ENCODE results near the gene CFAP57.

The CFAP57 gene

GRCh38 chr1:43277116-43277876, 105.2 kb downstream of the CFAP57 start:
- DNase-seq (ENCODE audit: low spot score): no peak

- DNase-seq (ENCODE audit: low spot score): no peak
These were observed 107.0 kb downstream of the CFAP57 start for GRCh38 chr1:43279161-43279560.

GRCh38 chr1:43279666-43280065, 107.5 kb downstream of the CFAP57 start:
- DNase-seq (ENCODE audit: low spot score): no peak

DNA sequence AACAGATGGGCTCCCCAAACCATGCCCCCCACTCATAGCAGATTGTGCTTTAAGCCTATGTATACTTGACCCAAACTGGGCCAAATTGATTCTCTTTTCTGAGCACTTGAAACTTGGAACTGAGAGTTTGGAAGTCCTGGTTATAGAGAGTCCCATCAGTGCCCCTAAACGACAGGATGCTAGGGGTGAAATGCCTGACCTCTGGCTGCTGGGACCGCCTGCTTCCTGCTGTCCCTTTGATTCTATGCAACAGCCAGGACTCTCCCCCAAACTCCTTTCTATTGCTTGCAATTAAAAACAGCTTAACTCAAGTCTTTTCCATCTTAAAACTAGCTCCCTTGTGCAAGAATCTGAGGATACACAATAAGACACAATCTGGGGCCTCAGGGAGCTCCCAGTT, 108.6 kb downstream of the CFAP57 start:
- DNase-seq (ENCODE audit: low spot score): no peak

DNA sequence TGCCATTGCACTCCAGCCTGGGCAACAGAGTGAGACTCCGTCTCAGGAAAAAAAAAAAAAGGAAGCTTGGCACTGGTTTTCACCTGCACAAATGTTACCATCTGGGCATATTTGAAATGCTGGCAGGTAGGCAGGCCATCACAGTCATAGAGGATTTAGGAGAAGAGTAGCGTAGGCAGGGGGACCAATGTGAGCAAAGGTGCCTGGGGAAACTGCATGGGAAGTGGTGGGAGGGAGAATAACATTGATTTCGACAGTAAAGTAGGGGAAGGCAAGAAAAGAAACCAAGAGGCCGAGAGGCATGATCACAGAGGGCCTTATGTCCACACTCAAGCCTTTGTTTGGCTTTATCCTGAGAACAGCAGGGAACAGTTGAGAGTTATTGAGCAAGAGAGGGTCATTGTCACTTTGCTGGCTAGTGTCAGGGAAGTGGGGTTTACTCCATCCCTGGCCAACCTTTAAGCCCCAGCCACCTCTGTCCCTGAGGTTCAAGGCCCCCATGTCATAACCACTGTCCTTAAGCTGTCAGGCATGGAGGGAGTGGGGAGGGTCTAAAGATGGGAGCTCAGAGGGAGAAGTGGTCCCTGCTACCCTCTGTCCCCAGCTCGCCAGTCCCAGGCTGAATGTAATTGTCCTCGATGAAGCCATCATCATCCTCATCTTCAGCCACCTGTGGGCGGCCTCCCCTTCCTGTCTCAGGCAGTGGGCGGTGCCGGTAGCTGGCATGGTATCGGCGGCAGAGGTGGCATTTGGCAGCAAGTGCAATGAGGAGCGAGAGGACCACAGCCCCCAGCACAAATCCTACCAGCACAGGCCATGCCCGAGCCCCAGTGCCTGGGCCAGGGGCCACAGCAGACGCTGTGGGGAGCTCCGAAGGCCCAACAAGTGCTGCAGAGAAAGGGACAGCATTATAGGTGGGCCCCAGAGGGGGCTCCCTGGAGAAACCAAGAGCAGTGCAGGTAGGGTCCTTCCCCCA, 110.4 kb downstream of the CFAP57 start:
- DNase-seq (ENCODE audit: low spot score): peak; percentile 76

DNA sequence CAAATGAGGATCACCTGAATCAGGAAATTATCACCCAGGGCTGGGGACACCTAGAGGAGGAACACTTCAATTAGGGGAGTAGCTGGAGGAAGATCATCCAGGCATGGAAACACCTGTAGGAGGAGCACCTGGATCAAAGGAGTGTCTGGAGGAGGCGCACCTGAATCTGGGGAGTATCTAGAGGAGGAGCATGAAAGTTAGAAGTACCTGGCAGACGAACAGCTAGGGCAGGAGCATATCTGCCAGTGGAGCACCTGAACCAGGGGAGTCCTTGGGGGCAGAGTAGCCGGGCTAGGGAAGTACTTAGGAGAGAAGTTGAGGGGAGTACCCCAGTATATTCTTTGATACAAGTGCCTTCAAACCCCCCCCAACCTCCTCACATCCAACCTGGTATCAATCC, 111.9 kb downstream of the CFAP57 start:
- DNase-seq (ENCODE audit: low spot score): no peak

- no peak for DNase-seq (ENCODE audit: low spot score)
These were observed 112.5 kb downstream of the CFAP57 start for GRCh38 chr1:43284546-43285110.

DNA sequence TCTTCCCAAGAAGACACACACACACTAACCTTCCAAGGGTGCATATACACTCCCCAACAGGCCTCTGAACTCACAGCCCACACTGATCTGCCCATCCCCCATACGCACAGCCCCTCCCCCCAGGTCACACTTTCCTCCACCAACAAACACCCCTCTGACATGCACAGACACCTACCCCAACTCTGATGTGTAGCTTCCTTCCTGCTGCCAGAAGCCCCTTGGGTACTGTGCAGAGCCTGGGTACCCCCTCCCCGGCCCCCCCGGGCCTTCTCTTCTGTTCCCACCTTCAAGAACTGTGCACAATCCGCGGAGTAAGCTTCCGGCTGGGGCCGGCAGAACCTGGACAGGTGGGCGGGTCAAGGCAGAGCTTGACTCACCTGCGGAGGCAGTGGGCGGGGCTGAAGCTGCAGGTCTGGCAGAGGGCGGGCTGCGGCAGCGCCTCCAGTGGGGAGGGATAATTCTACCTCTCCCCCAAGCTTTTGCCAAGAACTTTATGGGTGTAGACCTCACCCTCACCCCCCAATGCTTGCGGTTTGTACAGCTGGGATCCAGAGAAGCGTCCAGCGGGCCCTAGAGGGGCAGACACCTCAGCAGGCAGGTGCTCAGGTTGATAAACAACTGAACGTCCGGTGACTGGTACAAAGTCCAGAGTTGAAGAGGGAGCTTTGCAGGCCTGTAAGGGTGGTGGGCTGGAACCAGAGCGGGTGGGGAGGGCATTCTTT, 113.3 kb downstream of the CFAP57 start, which contains the start of gene C1orf210:
Gene C1orf210 (minus strand): TSS at position 313 of the 722 bp plus-strand sequence. CDS start 2,311 bp downstream, outside the sequence.
- DNase-seq (ENCODE audit: low spot score): no peak

GRCh38 chr1:43286115-43286514, 114.0 kb downstream of the CFAP57 start:
- no peak for DNase-seq (ENCODE audit: low spot score)

GRCh38 chr1:43286533-43286932, 114.4 kb downstream of the CFAP57 start:
- no peak for DNase-seq (ENCODE audit: low spot score)

GRCh38 chr1:43288058-43288784, 116.1 kb downstream of the CFAP57 start:
- no peak for DNase-seq (ENCODE audit: low spot score)

- DNase-seq (ENCODE audit: low spot score): no peak
These were observed 116.9 kb downstream of the CFAP57 start for GRCh38 chr1:43288785-43289706.

- DNase-seq (ENCODE audit: low spot score): no peak
These were observed 120.1 kb downstream of the CFAP57 start for GRCh38 chr1:43292216-43292615.

GRCh38 chr1:43292679-43293078, 120.5 kb downstream of the CFAP57 start:
- no peak for DNase-seq (ENCODE audit: low spot score)

DNA sequence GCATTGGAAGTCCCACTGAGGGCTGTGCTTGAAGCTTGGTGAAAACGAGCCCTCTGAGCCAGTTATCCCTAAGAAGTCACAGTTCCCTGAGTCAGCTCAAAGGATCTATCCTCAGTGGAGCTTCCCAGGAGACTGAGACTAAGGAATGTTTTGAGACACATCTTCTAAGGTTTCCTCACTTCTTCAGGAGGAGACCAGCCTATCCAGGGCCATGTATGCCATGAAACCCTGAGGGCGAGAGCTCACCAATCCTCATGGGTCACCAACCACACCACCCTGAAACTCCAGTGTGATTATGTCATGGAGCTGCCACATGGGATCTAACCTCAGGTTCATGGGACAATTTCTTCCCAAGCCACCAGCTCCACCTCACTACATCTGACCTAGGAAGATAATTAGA, 121.0 kb downstream of the CFAP57 start:
- no peak for DNase-seq (ENCODE audit: low spot score)

DNA sequence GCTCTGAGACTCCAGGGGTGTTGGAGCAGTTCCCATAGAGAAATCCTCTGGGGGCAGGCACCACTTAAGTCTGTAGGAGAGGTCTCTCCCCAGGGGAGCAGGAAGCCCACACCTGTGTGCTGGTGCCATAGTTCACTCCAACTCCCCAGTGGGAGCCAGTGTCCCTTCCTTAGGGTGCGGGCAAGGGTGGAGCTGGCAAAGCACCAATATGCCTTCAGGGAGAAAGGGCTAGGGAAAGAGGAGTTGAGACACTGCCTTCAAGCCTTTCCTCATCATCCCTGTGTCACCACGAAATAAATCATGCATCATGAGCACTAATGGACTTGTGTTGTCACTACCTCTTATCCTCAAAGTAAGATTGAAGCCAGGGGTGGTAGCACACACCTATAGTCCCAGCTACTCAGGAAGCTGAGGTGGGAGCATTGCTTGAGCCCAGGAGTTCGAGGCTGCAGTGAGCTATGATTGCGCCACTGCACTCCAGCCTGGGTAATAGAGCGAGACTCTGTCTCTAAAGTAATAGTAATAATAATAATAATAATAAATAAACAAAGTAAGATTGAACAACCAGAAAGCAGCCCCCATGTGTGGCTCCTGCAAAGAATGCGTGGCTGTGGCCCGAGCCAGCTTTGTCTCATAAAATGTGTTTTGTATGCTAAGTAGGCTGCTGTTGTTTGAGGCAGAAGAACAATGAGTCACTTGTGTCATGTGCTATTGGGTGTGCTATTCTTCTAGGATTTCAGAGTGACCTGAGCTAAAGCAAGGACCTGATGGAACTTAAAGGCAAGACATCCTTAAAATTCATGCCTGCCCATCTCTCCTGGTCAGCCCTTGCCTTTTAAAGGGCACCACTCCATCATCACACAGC, 122.0 kb downstream of the CFAP57 start:
- peak; percentile 95 for DNase-seq (ENCODE audit: low spot score)

- DNase-seq (ENCODE audit: low spot score): no peak
These were observed 122.6 kb downstream of the CFAP57 start for GRCh38 chr1:43294761-43295160.

DNA sequence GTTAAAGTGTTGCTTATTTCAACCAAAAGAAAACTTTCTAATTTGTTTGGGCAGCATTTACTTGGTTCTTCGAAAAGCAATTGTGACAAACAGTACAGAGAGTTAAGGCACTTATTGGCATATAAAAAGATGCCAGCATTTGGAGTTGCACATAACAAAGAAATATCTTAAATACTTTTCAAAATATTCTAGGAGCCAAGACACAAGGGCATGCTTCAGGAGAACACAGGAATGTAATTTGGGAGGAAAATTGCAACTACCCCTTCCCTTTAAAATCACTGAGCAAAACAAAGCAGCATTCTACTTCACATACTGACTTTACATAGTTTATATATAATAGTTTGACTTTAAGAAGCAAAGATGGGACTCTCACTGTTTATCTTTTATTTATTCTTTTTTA, 124.1 kb downstream of the CFAP57 start:
- no peak for DNase-seq (ENCODE audit: low spot score)

GRCh38 chr1:43298055-43298454, 125.9 kb downstream of the CFAP57 start:
- no peak for DNase-seq (ENCODE audit: low spot score)

All from globus pallidus (tissue), 1 donor.